AG09309 (cell line): ENCODE data around the gene FAM117A.

ENCODE experiments used
- DNase-seq: peaks from one replicate; pipeline ENCODE4 v3.0.0-alpha.2; 2010; ENCODE audit warnings: low read depth
- H3K4me3 ChIP-seq: 2 replicates; pipeline ENCODE4 v1.5.1; 2011; ENCODE audit warnings: mild to moderate bottlenecking, low read depth, low read length, moderate library complexity; ENCODE audit not compliant: control insufficient read depth
- CTCF ChIP-seq: IDR thresholded peaks from 2 replicates; pipeline ENCODE4 v1.5.1; 2011; ENCODE audit warnings: mild to moderate bottlenecking, low read depth, low read length, inconsistent platforms; ENCODE audit not compliant: insufficient read depth, control insufficient read depth; ENCODE audit errors: missing control alignments

Gene FAM117A

DNA sequence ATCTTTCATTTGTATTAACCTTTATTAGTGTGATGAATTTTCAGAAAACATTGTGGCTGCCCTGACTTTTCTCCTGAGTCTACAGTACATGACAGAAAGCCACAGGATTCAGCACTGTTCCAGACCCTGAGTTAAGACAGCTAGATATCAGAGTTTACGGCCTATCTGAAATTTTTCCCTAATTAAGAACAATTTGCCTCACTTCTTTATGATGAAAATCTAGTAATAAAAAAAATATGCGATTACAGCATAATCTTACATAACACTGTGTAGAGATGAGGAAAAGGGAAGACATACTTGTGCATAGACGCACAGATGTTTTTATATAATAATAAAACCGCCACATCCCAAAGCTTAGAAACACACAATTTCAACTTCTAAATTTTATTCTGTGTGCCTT is 93.3 kb downstream of the FAM117A start:
- no peak for TF ChIP-seq CTCF
- H3K4me3 ChIP-seq = no peak overlapping the region
- no peak for DNase-seq

DNA sequence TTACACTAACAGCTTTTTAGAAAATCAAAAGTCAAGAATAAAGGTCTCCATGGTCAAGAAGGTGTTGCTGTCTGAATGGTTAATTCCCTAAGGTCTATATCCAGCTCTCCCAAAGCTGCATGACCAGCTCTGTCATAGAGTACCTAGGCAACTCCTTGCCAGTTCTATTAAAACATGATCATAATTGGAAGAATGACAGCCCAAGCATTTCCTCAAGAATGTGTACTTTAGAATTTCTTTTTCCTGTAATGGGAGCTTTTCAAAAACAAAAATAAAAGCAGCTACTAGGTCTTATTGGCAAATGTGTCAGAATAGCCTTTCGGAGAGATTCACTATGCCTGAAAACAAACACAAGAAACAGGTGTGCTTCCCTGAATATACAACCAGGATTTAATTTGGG is 93.9 kb downstream of the FAM117A start:
- TF ChIP-seq CTCF = no peak
- no peak overlapping the region for H3K4me3 ChIP-seq
- DNase-seq = no peak

- no peak for TF ChIP-seq CTCF
- no peak for DNase-seq
- no peak overlapping the region for H3K4me3 ChIP-seq
These were observed 96.1 kb downstream of the FAM117A start for GRCh38 chr17:49667854-49668253.

DNA sequence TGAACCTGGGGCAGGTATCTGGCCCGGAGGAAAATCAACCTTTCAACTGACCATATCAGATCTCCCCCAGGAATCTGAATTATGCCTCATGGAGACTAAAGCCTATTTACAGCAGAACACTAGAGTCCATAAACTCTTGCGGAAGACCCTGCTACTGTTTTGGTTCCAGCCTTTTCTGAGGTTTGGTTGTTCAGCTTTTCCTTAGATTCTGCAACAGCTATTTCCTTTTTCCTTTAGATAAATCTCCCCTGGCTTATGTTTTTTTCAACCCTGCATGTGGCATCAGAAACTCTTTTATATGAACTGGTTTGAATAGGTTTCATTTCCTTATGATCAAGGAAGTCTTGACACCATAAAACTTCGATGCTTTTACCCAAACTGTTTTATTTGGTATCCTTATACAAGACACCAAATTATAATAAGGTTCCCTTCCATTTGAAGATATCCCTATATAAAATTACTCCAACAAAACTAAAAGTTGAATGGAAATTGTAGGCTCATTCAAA is 99.2 kb downstream of the FAM117A start:
- no peak for TF ChIP-seq CTCF
- H3K4me3 ChIP-seq = no peak overlapping the region
- no peak for DNase-seq
